HFFc6 (cell line): ENCODE measurements around the gene OLIG3. TPM values are rescaled to one million over a fixed set of nuclear protein-coding genes. Genes with fewer than 3 reads are reported as not detected.

Experiments
- DNase-seq: peaks from one replicate; pipeline ENCODE4 v3.0.0-alpha.2; 2018
- H3K27ac Mint-ChIP-seq: 2 replicates; pipeline ENCODE4 v1.8.0; 2020; ENCODE audit warnings: mild to moderate bottlenecking, mixed read lengths
- H3K27me3 Mint-ChIP-seq: 2 replicates; pipeline ENCODE4 v1.8.0; 2021; ENCODE audit warnings: mild to moderate bottlenecking, moderate library complexity, mixed read lengths; ENCODE audit not compliant: insufficient read depth
- H3K36me3 Mint-ChIP-seq: 2 replicates; pipeline ENCODE4 v1.8.0; 2021; ENCODE audit warnings: low read depth, mixed read lengths
- H3K4me1 Mint-ChIP-seq: 2 replicates; pipeline ENCODE4 v1.8.0; 2020; ENCODE audit warnings: low read depth, mixed read lengths
- H3K4me3 Mint-ChIP-seq: 2 replicates; pipeline ENCODE4 v1.8.0; 2020; ENCODE audit warnings: mild to moderate bottlenecking, moderate library complexity, mixed read lengths
- H3K9me3 Mint-ChIP-seq: 2 replicates; pipeline ENCODE4 v1.8.0; 2020; ENCODE audit warnings: mild to moderate bottlenecking, mixed read lengths
- total RNA-seq, 6 experiments: library from RNA; stranded (reverse); fragmentation: NEBNext Ultra II Directional; extraction: Animal tissue kit (Norgen Biotek cat#: 25700); gene quantifications; 2 replicates in 1 of 6; 3 replicates in 5 of 6; pipeline ENCODE4 v1.2.3, GENCODE V29; 2021
- TF ChIP-seq, protein P1 (sequence below): fragments of 200-600 bp; sonication (generic); IDR thresholded peaks from 2 replicates; pipeline ENCODE4 v1.5.0; 2021; ENCODE audit warnings: antibody characterized with exemption, mild to moderate bottlenecking

OLIG3 gene
- total RNA-seq, 6 experiments from 2014 or later, result not detected

DNA sequence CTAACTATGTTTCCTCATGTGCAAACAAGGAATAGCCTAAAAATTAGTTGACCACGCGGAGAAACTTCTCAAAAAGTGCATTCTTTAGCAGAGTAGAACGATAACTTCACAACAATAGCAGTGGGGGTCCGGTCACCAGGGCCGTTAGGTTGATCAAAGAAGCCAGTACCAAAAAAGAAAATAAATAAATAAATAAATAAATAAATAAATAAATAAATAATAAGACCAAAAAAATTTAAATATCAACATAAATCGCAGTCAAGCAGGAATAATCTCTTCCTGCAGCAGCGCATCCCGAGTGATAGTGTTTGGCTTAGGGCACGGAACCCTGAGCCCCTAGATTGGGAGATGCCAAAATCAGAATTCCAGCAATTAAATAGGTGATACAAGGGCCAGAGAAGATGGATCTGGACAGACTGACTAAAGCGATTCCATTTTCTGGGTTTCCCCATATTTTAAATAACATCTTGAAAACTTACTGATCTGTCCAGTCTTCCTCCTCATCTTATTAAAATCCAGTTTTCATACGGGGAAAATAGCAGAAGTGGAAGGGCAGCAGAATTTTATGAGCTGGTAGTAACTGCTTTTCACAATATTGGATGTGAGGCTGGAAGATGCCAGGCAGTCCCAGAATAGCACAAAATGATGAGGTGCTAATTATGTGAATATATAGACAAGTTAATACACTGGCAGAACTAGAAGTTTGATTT is 4.4 kb upstream of the OLIG3 start:
- H3K4me3 Mint-ChIP-seq, result no peak overlapping the region
- peaks cover 37% of the 10 kb centered on the region for H3K27me3 Mint-ChIP-seq
- H3K27ac Mint-ChIP-seq, result no peak overlapping the region

DNA sequence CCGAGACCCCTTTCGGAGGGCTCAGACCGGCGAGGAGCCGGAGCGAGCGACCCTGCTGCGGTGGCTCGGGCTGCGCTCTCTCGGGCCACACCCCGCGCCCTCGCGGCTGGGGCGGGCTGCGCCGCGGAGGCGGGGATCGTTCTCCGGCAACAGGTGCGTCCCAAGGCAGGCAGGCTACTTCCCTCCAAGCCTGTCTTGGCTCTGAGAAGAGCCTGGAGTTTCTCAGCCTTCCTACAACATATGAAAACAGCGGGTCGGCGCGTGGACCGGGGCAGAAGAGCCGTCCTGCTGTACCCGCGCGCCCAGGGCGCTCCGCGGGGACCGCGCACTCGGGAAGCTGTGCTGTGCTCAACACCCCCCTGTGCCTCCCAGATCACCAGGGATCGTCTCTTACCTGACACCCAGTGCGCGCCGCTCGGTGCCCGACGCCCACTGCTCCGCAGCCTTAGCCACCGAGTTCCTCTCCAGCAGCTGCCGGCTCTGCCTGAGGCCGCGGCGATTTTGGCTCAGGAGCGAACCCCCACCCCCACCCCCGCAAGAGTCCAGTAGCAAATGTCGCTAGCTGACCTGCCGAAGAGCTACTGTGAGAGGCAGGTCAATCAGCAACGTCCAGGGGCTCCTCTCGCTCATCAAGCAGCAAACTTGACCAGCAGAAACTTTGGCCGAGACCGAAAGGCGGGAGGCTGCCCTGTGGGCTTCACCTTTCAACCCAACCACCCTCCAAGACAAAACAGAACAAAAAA is 3.7 kb upstream of the OLIG3 start:
- Mint-ChIP-seq H3K9me3 (peaks cover under 1% of the 10 kb centered on the region; the same call in 1 of the 2 replicates), H3K4me3 (no peak overlapping the region), H3K27me3 (peaks cover 41% of the 10 kb centered on the region)

More for the DNA sequence above, 4.4 kb upstream of the OLIG3 start:
- Mint-ChIP-seq H3K4me1 (no peaks in the 10 kb centered on the region), H3K36me3 (no peaks in the 10 kb centered on the region; the same call in 1 of the 2 replicates), H3K9me3 (no peaks in the 10 kb centered on the region; the same call in 1 of the 2 replicates)
- no peak for DNase-seq
- TF ChIP-seq, protein P1, sequence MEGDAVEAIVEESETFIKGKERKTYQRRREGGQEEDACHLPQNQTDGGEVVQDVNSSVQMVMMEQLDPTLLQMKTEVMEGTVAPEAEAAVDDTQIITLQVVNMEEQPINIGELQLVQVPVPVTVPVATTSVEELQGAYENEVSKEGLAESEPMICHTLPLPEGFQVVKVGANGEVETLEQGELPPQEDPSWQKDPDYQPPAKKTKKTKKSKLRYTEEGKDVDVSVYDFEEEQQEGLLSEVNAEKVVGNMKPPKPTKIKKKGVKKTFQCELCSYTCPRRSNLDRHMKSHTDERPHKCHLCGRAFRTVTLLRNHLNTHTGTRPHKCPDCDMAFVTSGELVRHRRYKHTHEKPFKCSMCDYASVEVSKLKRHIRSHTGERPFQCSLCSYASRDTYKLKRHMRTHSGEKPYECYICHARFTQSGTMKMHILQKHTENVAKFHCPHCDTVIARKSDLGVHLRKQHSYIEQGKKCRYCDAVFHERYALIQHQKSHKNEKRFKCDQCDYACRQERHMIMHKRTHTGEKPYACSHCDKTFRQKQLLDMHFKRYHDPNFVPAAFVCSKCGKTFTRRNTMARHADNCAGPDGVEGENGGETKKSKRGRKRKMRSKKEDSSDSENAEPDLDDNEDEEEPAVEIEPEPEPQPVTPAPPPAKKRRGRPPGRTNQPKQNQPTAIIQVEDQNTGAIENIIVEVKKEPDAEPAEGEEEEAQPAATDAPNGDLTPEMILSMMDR, result no peak

DNA sequence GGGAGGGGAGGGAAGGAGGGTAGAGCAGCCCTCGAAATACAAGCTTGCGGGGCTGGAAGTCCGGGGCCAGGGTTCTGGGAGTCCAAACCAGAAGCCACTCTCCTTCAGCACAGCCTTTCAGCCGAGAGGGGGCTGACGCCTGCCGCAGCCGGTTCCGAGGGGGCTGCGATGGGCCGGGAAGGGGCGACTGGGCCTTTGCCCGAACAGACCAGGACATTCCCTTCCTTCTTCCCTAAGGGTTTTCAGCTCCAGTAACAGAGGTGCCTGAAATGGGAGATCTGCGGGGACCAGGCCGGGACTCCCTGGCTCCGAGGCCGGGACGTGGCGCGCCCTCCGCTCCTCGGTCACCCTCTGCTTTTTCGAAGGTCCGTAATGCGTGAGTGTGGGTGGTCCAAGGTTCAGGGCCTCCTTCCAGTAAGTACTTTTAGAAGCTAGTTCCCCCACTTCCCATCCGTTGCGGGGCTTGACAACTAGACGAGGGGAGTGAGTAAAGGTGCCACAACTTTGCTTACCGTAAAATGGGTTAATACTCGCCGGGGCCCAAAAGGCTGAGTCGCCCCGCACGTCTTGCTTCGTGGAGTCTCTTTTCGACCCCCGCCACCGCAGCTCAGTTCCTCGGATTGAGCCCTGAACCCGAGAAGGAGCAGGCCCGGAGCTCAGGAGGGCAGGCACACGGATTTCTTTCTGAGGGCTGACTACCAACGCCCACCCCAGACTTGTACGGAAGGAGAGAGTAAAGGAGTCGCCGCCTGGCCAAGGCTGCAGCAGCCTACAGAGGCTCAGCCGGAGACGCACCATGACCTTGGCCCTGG is 2.9 kb upstream of the OLIG3 start:
- DNase-seq, result no peak
- Mint-ChIP-seq H3K27me3 (peaks cover 49% of the 10 kb centered on the region), H3K4me1 (no peaks in the 10 kb centered on the region), H3K27ac (no peak overlapping the region), H3K9me3 (peaks cover 5% of the 10 kb centered on the region; the same call in 1 of the 2 replicates), H3K36me3 (no peaks in the 10 kb centered on the region; the same call in 1 of the 2 replicates), H3K4me3 (no peak overlapping the region)
- TF ChIP-seq, protein P1, result no peak

More for the DNA sequence above, 3.7 kb upstream of the OLIG3 start:
- Mint-ChIP-seq H3K27ac (no peak overlapping the region), H3K36me3 (no peaks in the 10 kb centered on the region; the same call in 1 of the 2 replicates), H3K4me1 (no peaks in the 10 kb centered on the region)
- TF ChIP-seq, protein P1, result no peak
- no peak for DNase-seq

DNA sequence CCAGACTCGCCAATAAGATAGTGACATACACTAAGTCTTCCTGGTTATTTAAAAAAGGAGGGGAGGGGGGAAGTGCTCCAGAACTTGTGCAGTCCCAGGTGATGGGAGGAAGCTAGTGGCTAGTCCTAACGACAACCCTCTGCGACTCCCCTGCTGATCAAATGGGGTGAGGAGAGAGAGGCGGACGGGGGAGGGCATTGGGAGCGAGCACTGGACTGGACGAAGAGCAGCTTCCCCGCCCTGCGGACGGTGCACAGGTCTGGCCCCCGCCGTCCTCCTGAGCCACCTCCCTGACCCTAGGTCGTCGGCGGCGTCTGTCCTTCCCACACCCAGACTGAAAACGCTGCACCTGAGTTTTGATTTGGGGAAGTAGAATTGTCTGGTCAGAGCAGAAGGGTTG is 2.2 kb upstream of the OLIG3 start:
- H3K9me3 Mint-ChIP-seq, result peaks cover 5% of the 10 kb centered on the region; the same call in 1 of the 2 replicates
- H3K27me3 Mint-ChIP-seq, result peaks cover 55% of the 10 kb centered on the region

More for the DNA sequence above, 2.2 kb upstream of the OLIG3 start:
- Mint-ChIP-seq H3K4me1 (no peaks in the 10 kb centered on the region), H3K36me3 (no peaks in the 10 kb centered on the region; the same call in 1 of the 2 replicates), H3K27ac (no peak overlapping the region), H3K4me3 (no peak overlapping the region)
- TF ChIP-seq, protein P1, result no peak
- no peak for DNase-seq
